PC-3 (cell line): Measurements from ENCODE around the gene AKNA. TPM values are rescaled to one million over a fixed set of nuclear protein-coding genes. Genes with fewer than 3 reads are reported as not detected.
"Not testable (repeated sequence)": the region's sequence is repeated elsewhere in the genome, so short reads cannot be mapped to it uniquely, and the experiment has no call there.

Experiments
- ATAC-seq: fragments of 200-7000 bp; cut with Tn5 transposase; 2 replicates; pipeline ENCODE4 v1.9.1; 2020; ENCODE audit warnings: mild to moderate bottlenecking, moderate library complexity
- BruUV-seq: library from RNA; stranded (reverse); fragments of 400-500 nt; replicated peaks from 2 replicates; lab custom pipeline; 2021; lab: Mats Ljungman, UMichigan
- CTCF ChIA-PET: fragments of 300-600 bp; sonication (Branson Sonifier 250); formaldehyde crosslinking; loops from one replicate; lab custom pipeline; 2022; ENCODE audit warnings: antibody characterized with exemption; lab: Charles Lee
- POLR2A ChIA-PET: fragments of 300-600 bp; sonication (Branson Sonifier 250); formaldehyde crosslinking; loops from one replicate; lab custom pipeline; 2022; ENCODE audit warnings: antibody characterized with exemption; ENCODE audit not compliant: unreplicated experiment; lab: Charles Lee
- DNase-seq: peaks from one replicate; pipeline ENCODE4 v3.0.0-alpha.2; 2015
- H2AFZ ChIP-seq: fragments of 300-600 bp; sonication (generic); 2 replicates; pipeline ENCODE4 v1.6.0; 2016; ENCODE audit warnings: antibody characterized with exemption, low read length
- H3F3A ChIP-seq: fragments of 300-600 bp; sonication (generic); one replicate; pipeline ENCODE4 v1.6.0; 2017; ENCODE audit warnings: antibody characterized with exemption, low read length, control low read depth, mild to moderate bottlenecking; ENCODE audit not compliant: unreplicated experiment
- H3K27ac ChIP-seq: fragments of 300-600 bp; sonication (generic); 2 replicates; pipeline ENCODE4 v1.5.1; 2016; ENCODE audit warnings: mild to moderate bottlenecking, low read length
- H3K27me3 ChIP-seq: fragments of 300-600 bp; sonication (generic); 2 replicates; pipeline ENCODE4 v1.6.1; 2016; ENCODE audit warnings: low read length, mixed read lengths
- H3K36me3 ChIP-seq: fragments of 300-600 bp; sonication (generic); 2 replicates; pipeline ENCODE4 v1.6.1; 2016; ENCODE audit warnings: low read depth, mixed run types, low read length, mixed read lengths
- H3K4me1 ChIP-seq: fragments of 300-600 bp; sonication (generic); 2 replicates; pipeline ENCODE4 v1.5.1; 2016; ENCODE audit warnings: low read length; ENCODE audit not compliant: insufficient read depth
- H3K4me2 ChIP-seq: fragments of 300-600 bp; sonication (generic); 2 replicates; pipeline ENCODE4 v1.6.0; 2016; ENCODE audit warnings: low read length
- H3K4me3 ChIP-seq: fragments of 300-600 bp; sonication (generic); 2 replicates; pipeline ENCODE4 v1.5.1; 2016; ENCODE audit warnings: mild to moderate bottlenecking, low read length, mixed read lengths
- H3K79me2 ChIP-seq: fragments of 300-600 bp; sonication (generic); 2 replicates; pipeline ENCODE4 v1.6.1; 2017; ENCODE audit warnings: low read length, mixed read lengths
- H3K9ac ChIP-seq: fragments of 300-600 bp; sonication (generic); 2 replicates; pipeline ENCODE4 v1.6.0; 2016; ENCODE audit warnings: mild to moderate bottlenecking, low read length
- H3K9me2 ChIP-seq: fragments of 300-600 bp; sonication (generic); replicated peaks from 2 replicates; pipeline ENCODE4 v1.6.1; 2016; ENCODE audit warnings: mixed run types, low read length, mixed read lengths
- H3K9me3 ChIP-seq: fragments of 300-600 bp; sonication (generic); 2 replicates; pipeline ENCODE4 v1.6.1; 2016; ENCODE audit warnings: low read length, mixed read lengths
- H4K20me1 ChIP-seq: fragments of 300-600 bp; sonication (generic); 2 replicates; pipeline ENCODE4 v1.6.1; 2016; ENCODE audit warnings: low read length, mixed read lengths
- EZH2 ChIP-seq: fragments of 300-600 bp; sonication (generic); IDR thresholded peaks from one replicate; pipeline ENCODE4 v1.6.1; 2017; ENCODE audit warnings: antibody characterized with exemption, mild to moderate bottlenecking, low read length; ENCODE audit not compliant: unreplicated experiment
- EZH2phosphoT487 ChIP-seq: fragments of 300-600 bp; sonication (generic); IDR thresholded peaks from 2 replicates; pipeline ENCODE4 v1.6.1; 2018; ENCODE audit warnings: mild to moderate bottlenecking, antibody characterized with exemption, low read length, borderline replicate concordance
- intact Hi-C: fragments of 100-400 bp; cut with micrococcal nuclease; formaldehyde crosslinking; loops from 2 replicates; pipeline ENCODE4 v1.9.0; 2023
- total RNA-seq: library from RNA; depleted of rRNA; stranded (reverse); fragments of >200 nt; gene quantifications from 2 replicates; pipeline ENCODE4 v1.2.3, GENCODE V29; 2014
- TF ChIP-seq, protein P1 (sequence below): fragments of 300-600 bp; sonication (generic); conservative IDR thresholded peaks from 2 replicates; pipeline ENCODE4 v1.5.1; 2017; ENCODE audit warnings: antibody characterized with exemption, low read depth, mild to moderate bottlenecking, low read length

The AKNA gene
- total RNA-seq, 1 experiment from 2014 or later, result 9.1 TPM

DNA sequence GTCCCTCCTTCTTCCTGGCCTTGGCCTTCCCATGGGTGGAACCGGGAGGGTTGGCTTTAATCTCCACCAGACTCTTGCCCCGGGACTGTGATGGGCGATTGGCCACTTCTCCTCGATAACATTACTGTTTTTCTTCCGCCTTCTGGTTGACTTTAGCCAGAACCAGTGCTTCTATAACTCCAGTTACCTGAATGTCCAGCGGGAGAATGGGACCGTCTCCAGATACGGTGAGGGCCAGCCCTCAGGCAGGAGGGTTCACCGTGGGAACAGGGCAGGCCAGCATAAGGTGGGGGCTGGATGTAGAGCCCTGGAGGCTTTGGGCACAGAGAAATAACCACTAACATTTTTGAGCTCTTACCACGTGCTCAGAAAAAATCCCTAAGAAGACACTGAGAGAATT, 57.1 kb downstream of the AKNA start:
- Histone ChIP-seq H3K4me2 (no peak overlapping the region), H3K27ac (no peak overlapping the region), H3K36me3 (no peaks in the 10 kb centered on the region), H2AFZ (no peak overlapping the region), H3K4me1 (no peaks in the 10 kb centered on the region), H3K79me2 (no peaks in the 10 kb centered on the region), H3F3A (no peaks in the 10 kb centered on the region), H3K9me2 (no peaks in the 10 kb centered on the region), H3K9ac (no peak overlapping the region), H3K27me3 (no peaks in the 10 kb centered on the region), H3K9me3 (no peaks in the 10 kb centered on the region), H4K20me1 (no peaks in the 10 kb centered on the region), H3K4me3 (no peak overlapping the region)
- TF ChIP-seq, protein P1, sequence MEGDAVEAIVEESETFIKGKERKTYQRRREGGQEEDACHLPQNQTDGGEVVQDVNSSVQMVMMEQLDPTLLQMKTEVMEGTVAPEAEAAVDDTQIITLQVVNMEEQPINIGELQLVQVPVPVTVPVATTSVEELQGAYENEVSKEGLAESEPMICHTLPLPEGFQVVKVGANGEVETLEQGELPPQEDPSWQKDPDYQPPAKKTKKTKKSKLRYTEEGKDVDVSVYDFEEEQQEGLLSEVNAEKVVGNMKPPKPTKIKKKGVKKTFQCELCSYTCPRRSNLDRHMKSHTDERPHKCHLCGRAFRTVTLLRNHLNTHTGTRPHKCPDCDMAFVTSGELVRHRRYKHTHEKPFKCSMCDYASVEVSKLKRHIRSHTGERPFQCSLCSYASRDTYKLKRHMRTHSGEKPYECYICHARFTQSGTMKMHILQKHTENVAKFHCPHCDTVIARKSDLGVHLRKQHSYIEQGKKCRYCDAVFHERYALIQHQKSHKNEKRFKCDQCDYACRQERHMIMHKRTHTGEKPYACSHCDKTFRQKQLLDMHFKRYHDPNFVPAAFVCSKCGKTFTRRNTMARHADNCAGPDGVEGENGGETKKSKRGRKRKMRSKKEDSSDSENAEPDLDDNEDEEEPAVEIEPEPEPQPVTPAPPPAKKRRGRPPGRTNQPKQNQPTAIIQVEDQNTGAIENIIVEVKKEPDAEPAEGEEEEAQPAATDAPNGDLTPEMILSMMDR, result no peak
- no peak for TF ChIP-seq EZH2phosphoT487
- no peak for TF ChIP-seq EZH2
- ATAC-seq (no peak), DNase-seq (no peak)
- ChIA-PET POLR2A (no interaction called here), CTCF (no interaction called here)
- intact Hi-C loops, result no loop called here
- BruUV-seq, result no TSS peak

DNA sequence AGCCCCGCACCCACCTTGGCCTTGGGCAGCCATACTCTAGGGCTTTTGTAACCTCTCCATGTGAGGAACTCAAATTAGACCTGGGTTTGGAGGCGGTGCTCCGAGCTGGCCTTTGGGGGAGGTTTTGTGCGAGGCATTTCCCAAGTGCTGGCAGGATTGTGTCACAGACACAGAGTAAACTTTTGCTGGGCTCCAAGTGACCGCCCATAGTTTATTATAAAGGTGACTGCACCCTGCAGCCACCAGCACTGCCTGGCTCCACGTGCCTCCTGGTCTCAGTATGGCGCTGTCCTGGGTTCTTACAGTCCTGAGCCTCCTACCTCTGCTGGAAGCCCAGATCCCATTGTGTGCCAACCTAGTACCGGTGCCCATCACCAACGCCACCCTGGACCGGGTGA, 58.2 kb downstream of the AKNA start, which contains the start of gene ORM2:
ORM2 (plus strand) TSS at position 245 of the 398 bp plus-strand sequence; CDS start at position 281, 36 bp downstream.
- CTCF ChIA-PET, BruUV-seq, H3K9me2 ChIP-seq, DNase-seq, H3F3A ChIP-seq, H3K9me3 ChIP-seq, POLR2A ChIA-PET, H2AFZ ChIP-seq, H3K27ac ChIP-seq, H4K20me1 ChIP-seq, H3K79me2 ChIP-seq, H3K4me3 ChIP-seq, intact Hi-C loops, H3K4me1 ChIP-seq, ATAC-seq, H3K27me3 ChIP-seq, H3K4me2 ChIP-seq, H3K9ac ChIP-seq, H3K36me3 ChIP-seq: not testable (repeated sequence)

GRCh38 chr9:114328937-114329624, 58.7 kb downstream of the AKNA start:
- H3K4me2 ChIP-seq, H3K4me1 ChIP-seq, intact Hi-C loops, H3K79me2 ChIP-seq, POLR2A ChIA-PET, H3K4me3 ChIP-seq, CTCF ChIA-PET, H3K36me3 ChIP-seq, H3K9me3 ChIP-seq, H3F3A ChIP-seq, H3K27me3 ChIP-seq, H2AFZ ChIP-seq, BruUV-seq, DNase-seq, H3K27ac ChIP-seq, H3K9me2 ChIP-seq, H4K20me1 ChIP-seq, H3K9ac ChIP-seq, ATAC-seq: not testable (repeated sequence)

GRCh38 chr9:114328357-114328820, 59.4 kb downstream of the AKNA start:
- DNase-seq, H3K4me1 ChIP-seq: not testable (repeated sequence)

More at GRCh38 chr9:114328357-114328820, 59.4 kb downstream of the AKNA start:
- POLR2A ChIA-PET, H3K9ac ChIP-seq, H3F3A ChIP-seq, H4K20me1 ChIP-seq, H3K4me3 ChIP-seq, H3K27me3 ChIP-seq, H3K27ac ChIP-seq, CTCF ChIA-PET, H3K9me2 ChIP-seq, intact Hi-C loops, H3K36me3 ChIP-seq, H3K79me2 ChIP-seq, H3K9me3 ChIP-seq, ATAC-seq, H2AFZ ChIP-seq, BruUV-seq, H3K4me2 ChIP-seq: not testable (repeated sequence)
